Measurements from ENCODE around the gene IGFBP6. TPM values are rescaled to one million over a fixed set of nuclear protein-coding genes. Genes with fewer than 3 reads are reported as not detected.

The IGFBP6 gene
- total and polyA plus RNA-seq, 4 donors, result 1.6 to 17.6 (median 12.0) TPM

DNA sequence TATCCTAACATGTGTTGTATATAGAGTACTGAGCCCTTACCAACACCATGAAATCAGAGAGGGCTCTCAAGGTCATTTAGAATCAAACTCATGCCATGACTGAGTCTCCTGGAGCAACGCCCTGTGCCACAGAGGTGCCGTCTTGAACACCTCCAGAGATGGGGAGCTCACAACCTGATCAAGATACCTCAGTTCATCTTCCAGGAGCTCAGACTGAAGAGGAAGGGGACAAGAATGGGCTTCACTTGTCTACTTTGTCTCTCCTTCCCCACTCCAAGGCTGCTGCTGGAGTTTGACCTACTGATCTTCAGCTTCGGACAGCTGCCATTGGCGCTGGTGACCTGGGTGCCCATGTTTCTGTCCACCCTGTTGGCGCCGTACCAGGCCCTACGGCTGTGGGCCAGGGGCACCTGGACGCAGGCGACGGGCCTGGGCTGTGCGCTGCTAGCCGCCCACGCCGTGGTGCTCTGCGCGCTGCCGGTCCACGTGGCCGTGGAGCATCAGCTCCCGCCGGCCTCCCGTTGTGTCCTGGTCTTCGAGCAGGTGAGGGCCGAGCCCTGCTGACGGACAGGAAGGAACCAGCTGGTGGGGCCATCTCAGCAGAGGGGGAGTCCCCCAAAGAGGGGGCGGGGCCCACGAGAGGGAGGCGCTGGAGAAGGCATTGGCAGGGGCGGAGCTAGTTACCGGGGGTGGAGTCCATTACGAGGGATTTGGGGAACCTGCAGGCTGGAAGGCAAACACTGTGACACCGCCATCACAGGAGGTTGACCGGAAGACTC, 17.8 kb downstream of the IGFBP6 start:
- Histone ChIP-seq H3K36me3 (ENCODE audit: control insufficient read depth in 4 of 4, insufficient read depth in 3 of 4, low read depth in 1 of 4, low read length in 3 of 4) (no peaks in the 10 kb centered on the region), H3K9ac (ENCODE audit: low read depth in 1 of 2, low read length in 2 of 2) (no peak overlapping the region), H3K27me3 (ENCODE audit: control insufficient read depth in 4 of 4, insufficient read depth in 4 of 4, low read length in 3 of 4) (no peaks in the 10 kb centered on the region), H3K27ac (ENCODE audit: low read depth in 1 of 2, low read length in 2 of 2) (no peak overlapping the region), H3K4me3 (ENCODE audit: low read depth in 1 of 3, low read length in 3 of 3) (no peak overlapping the region), H3K4me1 (ENCODE audit: control insufficient read depth in 4 of 4, insufficient read depth in 4 of 4, low read length in 3 of 4) (no peaks in the 10 kb centered on the region), H3K9me3 (ENCODE audit: control insufficient read depth in 4 of 4, low read length in 3 of 4) (no peaks in the 10 kb centered on the region)
- TF ChIP-seq HNF4G (IDR thresholded peaks at IDR 0.05) (no peak), YY1 (IDR thresholded peaks at IDR 0.05) (no peak), FOXA2 (IDR thresholded peaks at IDR 0.05) (no peak), FOXA1 (IDR thresholded peaks at IDR 0.05) (no peak), NR2F2 (IDR thresholded peaks at IDR 0.05) (no peak), GABPA (IDR thresholded peaks at IDR 0.05 in 1 of 2, conservative IDR thresholded peaks at IDR 0.05 in 1 of 2) (no peak), HNF4A (conservative IDR thresholded peaks at IDR 0.05) (no peak), RAD21 (IDR thresholded peaks at IDR 0.05) (no peak), JUND (IDR thresholded peaks at IDR 0.05) (no peak)
- TF ChIP-seq, protein P1, sequence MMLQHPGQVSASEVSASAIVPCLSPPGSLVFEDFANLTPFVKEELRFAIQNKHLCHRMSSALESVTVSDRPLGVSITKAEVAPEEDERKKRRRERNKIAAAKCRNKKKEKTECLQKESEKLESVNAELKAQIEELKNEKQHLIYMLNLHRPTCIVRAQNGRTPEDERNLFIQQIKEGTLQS (IDR thresholded peaks at IDR 0.05), result no peak
- TF ChIP-seq, protein P2, sequence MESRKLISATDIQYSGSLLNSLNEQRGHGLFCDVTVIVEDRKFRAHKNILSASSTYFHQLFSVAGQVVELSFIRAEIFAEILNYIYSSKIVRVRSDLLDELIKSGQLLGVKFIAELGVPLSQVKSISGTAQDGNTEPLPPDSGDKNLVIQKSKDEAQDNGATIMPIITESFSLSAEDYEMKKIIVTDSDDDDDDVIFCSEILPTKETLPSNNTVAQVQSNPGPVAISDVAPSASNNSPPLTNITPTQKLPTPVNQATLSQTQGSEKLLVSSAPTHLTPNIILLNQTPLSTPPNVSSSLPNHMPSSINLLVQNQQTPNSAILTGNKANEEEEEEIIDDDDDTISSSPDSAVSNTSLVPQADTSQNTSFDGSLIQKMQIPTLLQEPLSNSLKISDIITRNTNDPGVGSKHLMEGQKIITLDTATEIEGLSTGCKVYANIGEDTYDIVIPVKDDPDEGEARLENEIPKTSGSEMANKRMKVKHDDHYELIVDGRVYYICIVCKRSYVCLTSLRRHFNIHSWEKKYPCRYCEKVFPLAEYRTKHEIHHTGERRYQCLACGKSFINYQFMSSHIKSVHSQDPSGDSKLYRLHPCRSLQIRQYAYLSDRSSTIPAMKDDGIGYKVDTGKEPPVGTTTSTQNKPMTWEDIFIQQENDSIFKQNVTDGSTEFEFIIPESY (IDR thresholded peaks at IDR 0.05), result no peak
- TF ChIP-seq, protein P3, sequence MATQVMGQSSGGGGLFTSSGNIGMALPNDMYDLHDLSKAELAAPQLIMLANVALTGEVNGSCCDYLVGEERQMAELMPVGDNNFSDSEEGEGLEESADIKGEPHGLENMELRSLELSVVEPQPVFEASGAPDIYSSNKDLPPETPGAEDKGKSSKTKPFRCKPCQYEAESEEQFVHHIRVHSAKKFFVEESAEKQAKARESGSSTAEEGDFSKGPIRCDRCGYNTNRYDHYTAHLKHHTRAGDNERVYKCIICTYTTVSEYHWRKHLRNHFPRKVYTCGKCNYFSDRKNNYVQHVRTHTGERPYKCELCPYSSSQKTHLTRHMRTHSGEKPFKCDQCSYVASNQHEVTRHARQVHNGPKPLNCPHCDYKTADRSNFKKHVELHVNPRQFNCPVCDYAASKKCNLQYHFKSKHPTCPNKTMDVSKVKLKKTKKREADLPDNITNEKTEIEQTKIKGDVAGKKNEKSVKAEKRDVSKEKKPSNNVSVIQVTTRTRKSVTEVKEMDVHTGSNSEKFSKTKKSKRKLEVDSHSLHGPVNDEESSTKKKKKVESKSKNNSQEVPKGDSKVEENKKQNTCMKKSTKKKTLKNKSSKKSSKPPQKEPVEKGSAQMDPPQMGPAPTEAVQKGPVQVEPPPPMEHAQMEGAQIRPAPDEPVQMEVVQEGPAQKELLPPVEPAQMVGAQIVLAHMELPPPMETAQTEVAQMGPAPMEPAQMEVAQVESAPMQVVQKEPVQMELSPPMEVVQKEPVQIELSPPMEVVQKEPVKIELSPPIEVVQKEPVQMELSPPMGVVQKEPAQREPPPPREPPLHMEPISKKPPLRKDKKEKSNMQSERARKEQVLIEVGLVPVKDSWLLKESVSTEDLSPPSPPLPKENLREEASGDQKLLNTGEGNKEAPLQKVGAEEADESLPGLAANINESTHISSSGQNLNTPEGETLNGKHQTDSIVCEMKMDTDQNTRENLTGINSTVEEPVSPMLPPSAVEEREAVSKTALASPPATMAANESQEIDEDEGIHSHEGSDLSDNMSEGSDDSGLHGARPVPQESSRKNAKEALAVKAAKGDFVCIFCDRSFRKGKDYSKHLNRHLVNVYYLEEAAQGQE (IDR thresholded peaks at IDR 0.05), result no peak
- WGBS, result 92% methylated on average over 33 of the region's 33 CpGs
- no peak for DNase-seq (ENCODE audit: low spot score)

DNA sequence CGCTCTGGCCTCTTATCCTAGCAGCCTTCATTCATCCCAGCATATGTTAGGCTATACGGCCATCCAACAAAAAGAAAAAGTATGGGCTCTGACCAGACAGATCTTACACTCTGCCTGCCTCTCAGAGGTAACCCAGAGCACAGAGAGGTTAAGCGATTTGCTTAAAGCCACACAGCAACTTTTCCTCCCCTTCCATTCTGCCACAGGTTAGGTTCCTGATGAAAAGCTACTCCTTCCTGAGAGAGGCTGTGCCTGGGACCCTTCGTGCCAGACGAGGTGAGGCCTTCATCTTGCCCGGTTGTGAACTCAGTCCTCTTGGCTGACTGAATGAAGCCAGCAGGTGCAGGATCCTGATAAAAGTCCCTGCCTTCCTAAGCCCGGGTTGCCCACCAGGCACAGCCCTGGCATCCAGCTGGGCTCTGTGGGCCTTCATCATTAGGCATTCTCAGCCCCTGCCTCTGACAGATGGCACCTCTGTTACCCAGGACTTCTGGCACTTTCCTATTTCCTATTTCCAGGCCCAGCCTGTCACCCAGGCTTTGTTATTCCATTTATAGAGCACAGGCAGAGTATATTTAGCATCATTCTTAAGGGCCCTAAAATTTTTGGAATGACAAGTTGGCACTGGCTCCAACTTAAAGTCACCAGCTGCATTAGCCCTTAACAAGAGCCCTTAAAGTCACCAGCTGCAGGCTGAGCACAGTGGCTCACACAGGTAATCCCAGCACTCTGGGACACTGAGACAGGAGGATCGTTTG, 18.6 kb downstream of the IGFBP6 start:
- DNase-seq (ENCODE audit: low spot score), result no peak
- Histone ChIP-seq H3K9me3 (ENCODE audit: control insufficient read depth in 4 of 4, low read length in 3 of 4) (no peaks in the 10 kb centered on the region), H3K27ac (ENCODE audit: low read depth in 1 of 2, low read length in 2 of 2) (no peak overlapping the region), H3K4me3 (ENCODE audit: low read depth in 1 of 3, low read length in 3 of 3) (no peak overlapping the region), H3K4me1 (ENCODE audit: control insufficient read depth in 4 of 4, insufficient read depth in 4 of 4, low read length in 3 of 4) (no peaks in the 10 kb centered on the region), H3K9ac (ENCODE audit: low read depth in 1 of 2, low read length in 2 of 2) (no peak overlapping the region), H3K36me3 (ENCODE audit: control insufficient read depth in 4 of 4, insufficient read depth in 3 of 4, low read depth in 1 of 4, low read length in 3 of 4) (no peaks in the 10 kb centered on the region), H3K27me3 (ENCODE audit: control insufficient read depth in 4 of 4, insufficient read depth in 4 of 4, low read length in 3 of 4) (no peaks in the 10 kb centered on the region)
- 97% methylated on average over 8 of the region's 8 CpGs for WGBS
- TF ChIP-seq GABPA (IDR thresholded peaks at IDR 0.05 in 1 of 2, conservative IDR thresholded peaks at IDR 0.05 in 1 of 2), result no peak
- TF ChIP-seq FOXA1 (IDR thresholded peaks at IDR 0.05), result no peak
- TF ChIP-seq HNF4A (conservative IDR thresholded peaks at IDR 0.05), result no peak
- TF ChIP-seq EGR1 (IDR thresholded peaks at IDR 0.05; ENCODE audit: low read depth in 2 of 2), result no peak
- no peak for TF ChIP-seq YY1 (IDR thresholded peaks at IDR 0.05)
- TF ChIP-seq RAD21 (IDR thresholded peaks at IDR 0.05), result no peak
- no peak for TF ChIP-seq HNF4G (IDR thresholded peaks at IDR 0.05)
- TF ChIP-seq, protein P2 (IDR thresholded peaks at IDR 0.05), result no peak
- TF ChIP-seq FOXA2 (IDR thresholded peaks at IDR 0.05), result no peak
- TF ChIP-seq, protein P4, sequence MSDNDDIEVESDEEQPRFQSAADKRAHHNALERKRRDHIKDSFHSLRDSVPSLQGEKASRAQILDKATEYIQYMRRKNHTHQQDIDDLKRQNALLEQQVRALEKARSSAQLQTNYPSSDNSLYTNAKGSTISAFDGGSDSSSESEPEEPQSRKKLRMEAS (IDR thresholded peaks at IDR 0.05), result no peak
- no peak for TF ChIP-seq TAF1 (conservative IDR thresholded peaks at IDR 0.05)
- TF ChIP-seq NR2F2 (IDR thresholded peaks at IDR 0.05), result no peak
- TF ChIP-seq, protein P5, sequence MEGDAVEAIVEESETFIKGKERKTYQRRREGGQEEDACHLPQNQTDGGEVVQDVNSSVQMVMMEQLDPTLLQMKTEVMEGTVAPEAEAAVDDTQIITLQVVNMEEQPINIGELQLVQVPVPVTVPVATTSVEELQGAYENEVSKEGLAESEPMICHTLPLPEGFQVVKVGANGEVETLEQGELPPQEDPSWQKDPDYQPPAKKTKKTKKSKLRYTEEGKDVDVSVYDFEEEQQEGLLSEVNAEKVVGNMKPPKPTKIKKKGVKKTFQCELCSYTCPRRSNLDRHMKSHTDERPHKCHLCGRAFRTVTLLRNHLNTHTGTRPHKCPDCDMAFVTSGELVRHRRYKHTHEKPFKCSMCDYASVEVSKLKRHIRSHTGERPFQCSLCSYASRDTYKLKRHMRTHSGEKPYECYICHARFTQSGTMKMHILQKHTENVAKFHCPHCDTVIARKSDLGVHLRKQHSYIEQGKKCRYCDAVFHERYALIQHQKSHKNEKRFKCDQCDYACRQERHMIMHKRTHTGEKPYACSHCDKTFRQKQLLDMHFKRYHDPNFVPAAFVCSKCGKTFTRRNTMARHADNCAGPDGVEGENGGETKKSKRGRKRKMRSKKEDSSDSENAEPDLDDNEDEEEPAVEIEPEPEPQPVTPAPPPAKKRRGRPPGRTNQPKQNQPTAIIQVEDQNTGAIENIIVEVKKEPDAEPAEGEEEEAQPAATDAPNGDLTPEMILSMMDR (IDR thresholded peaks at IDR 0.05; ENCODE audit: low read depth, low read length, missing input control), result no peak
- TF ChIP-seq SP1 (IDR thresholded peaks at IDR 0.05), result no peak
- TF ChIP-seq, protein P1 (IDR thresholded peaks at IDR 0.05), result no peak

Data from liver (tissue), 9 donors.